ENCODE measurements around the gene TMEM120B.

Gene TMEM120B

GRCh38 chr12:121816925-121817647 lies 104.5 kb downstream of the TMEM120B start:
- no peak for DNase-seq (ENCODE audit: low read depth)
- H3K4me3 ChIP-seq (ENCODE audit: low read length), result no peak overlapping the region
- TF ChIP-seq CTCF (conservative IDR thresholded peaks at IDR 0.05; ENCODE audit: low read length), result no peak

DNA sequence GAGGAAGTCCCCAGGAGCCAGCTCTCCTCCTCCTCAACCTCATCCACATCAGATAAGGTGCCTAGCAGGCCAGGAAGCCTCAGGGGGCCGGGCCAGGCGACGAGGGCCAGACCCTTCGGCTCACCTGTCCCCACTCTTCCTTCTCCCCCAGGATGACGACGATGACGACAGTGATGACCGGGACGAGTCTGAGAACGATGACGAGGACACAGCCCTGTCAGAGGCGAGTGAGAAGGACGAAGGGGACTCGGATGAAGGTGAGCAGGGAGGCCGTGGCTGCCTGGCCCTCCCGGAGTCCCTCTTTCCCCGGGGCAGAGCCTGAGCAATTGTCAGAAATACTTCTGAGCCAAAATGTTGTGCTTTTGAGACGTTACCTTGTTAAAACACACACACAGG lies 105.1 kb downstream of the TMEM120B start:
- no peak overlapping the region for H3K4me3 ChIP-seq (ENCODE audit: low read length)
- TF ChIP-seq CTCF (conservative IDR thresholded peaks at IDR 0.05; ENCODE audit: low read length), result no peak
- no peak for DNase-seq (ENCODE audit: low read depth)

GRCh38 chr12:121819212-121819949 lies 106.8 kb downstream of the TMEM120B start:
- DNase-seq (ENCODE audit: low read depth), result no peak
- no peak overlapping the region for H3K4me3 ChIP-seq (ENCODE audit: low read length)
- TF ChIP-seq CTCF (conservative IDR thresholded peaks at IDR 0.05; ENCODE audit: low read length), result no peak

GRCh38 chr12:121820056-121820455 lies 107.5 kb downstream of the TMEM120B start:
- no peak for DNase-seq (ENCODE audit: low read depth)
- no peak for TF ChIP-seq CTCF (conservative IDR thresholded peaks at IDR 0.05; ENCODE audit: low read length)
- no peak overlapping the region for H3K4me3 ChIP-seq (ENCODE audit: low read length)

DNA sequence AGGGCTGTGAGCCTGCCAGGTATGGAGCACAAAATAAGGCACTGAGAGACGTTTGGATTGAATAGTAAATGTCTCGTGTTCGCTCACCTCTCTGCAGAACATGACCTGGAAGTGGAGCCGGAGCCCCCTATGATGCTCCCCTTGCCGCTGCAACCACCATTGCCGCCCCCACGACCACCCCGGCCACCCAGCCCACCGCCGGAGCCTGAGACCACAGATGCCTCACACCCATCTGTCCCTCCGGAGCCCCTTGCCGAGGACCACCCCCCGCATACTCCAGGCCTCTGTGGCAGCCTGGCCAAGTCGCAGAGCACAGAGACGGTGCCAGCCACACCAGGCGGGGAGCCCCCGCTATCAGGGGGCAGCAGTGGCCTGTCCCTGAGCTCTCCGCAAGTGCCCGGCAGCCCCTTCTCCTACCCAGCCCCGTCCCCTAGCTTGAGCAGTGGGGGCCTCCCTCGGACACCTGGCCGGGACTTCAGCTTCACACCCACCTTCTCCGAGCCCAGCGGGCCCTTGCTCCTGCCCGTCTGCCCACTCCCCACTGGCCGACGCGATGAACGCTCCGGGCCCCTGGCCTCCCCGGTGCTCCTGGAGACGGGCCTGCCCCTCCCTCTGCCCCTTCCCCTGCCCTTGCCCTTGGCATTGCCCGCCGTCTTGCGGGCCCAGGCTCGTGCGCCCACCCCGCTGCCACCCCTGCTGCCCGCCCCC lies 110.0 kb downstream of the TMEM120B start:
- H3K4me3 ChIP-seq (ENCODE audit: low read length), result no peak overlapping the region
- DNase-seq (ENCODE audit: low read depth), result no peak
- no peak for TF ChIP-seq CTCF (conservative IDR thresholded peaks at IDR 0.05; ENCODE audit: low read length)

GRCh38 chr12:121823101-121823726 lies 110.7 kb downstream of the TMEM120B start:
- H3K4me3 ChIP-seq (ENCODE audit: low read length), result no peak overlapping the region
- no peak for TF ChIP-seq CTCF (conservative IDR thresholded peaks at IDR 0.05; ENCODE audit: low read length)
- no peak for DNase-seq (ENCODE audit: low read depth)

Data from AG10803 (cell line).